GM06990 (cell line): ENCODE measurements around the gene E2F4.

ENCODE experiments used
- DNase-seq: peaks from one replicate; pipeline ENCODE4 v3.0.0-alpha.2; 2011; ENCODE audit not compliant: insufficient read length; ENCODE audit errors: extremely low read depth
- H3K27me3 ChIP-seq: replicated peaks from 2 replicates; pipeline ENCODE4 v1.6.0; 2011; ENCODE audit warnings: low read length; ENCODE audit not compliant: control insufficient read depth, insufficient read depth
- H3K36me3 ChIP-seq: 2 replicates; pipeline ENCODE4 v1.5.1; 2011; ENCODE audit warnings: low read length; ENCODE audit not compliant: control insufficient read depth, insufficient read depth
- H3K4me3 ChIP-seq: replicated peaks from 2 replicates; pipeline ENCODE4 v1.5.1; 2011; ENCODE audit warnings: low read depth, mild to moderate bottlenecking, control low read depth, low read length
- TF ChIP-seq, protein P1 (sequence below): IDR thresholded peaks from 2 replicates; pipeline ENCODE4 v1.5.1; 2011; ENCODE audit warnings: low read length, control low read depth, mild to moderate bottlenecking, inconsistent platforms; ENCODE audit not compliant: insufficient read depth, poor library complexity, severe bottlenecking

E2F4 gene

DNA sequence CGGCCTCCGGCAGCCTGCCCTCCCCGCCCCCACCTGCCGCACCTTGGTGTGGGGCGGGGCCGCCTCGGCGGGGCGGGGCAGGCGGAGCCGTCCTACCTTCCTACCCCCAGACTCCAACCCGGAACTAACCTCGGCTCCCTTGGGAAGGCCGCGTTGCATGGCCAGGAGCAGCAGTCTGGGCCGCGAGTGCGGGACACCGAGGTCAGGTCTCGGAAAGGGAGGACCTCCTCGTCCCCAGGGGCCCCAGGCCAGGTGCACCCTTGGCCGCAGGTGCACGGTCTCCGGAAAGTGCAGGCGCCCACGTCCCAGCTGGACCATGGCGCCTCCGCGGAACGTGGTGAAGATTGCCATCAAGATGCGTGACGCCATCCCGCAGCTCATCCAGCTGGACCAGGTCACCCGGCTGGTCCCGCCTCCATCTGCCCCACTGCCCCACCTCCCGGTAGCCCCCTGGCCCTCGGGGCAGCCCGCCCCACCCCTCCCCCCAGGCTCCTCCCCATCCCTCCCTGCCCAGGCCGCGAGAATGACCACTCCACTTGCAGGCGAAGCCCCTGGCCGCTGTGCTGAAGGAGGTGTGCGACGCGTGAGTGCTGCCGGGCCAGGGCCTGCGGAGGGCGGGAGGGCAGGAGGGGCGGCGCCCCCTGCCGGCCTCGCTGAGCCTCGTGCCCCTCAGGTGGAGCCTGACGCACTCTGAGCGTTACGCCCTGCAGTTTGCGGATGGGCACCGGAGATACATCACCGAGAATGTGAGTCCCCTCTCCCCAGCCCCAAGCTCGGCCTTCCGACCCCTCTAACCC is 7.3 kb downstream of the E2F4 start, which contains the start of gene ELMO3:
Gene ELMO3 (plus strand): TSS at position 121 of the 797 bp plus-strand sequence. CDS start 196 bp downstream, at position 317.
- Histone ChIP-seq H3K27me3 (no peaks in the 10 kb centered on the region), H3K36me3 (peaks cover 71% of the 10 kb centered on the region), H3K4me3 (no peak within 1 kb of the TSS)
- no peak for DNase-seq
- TF ChIP-seq, protein P1, sequence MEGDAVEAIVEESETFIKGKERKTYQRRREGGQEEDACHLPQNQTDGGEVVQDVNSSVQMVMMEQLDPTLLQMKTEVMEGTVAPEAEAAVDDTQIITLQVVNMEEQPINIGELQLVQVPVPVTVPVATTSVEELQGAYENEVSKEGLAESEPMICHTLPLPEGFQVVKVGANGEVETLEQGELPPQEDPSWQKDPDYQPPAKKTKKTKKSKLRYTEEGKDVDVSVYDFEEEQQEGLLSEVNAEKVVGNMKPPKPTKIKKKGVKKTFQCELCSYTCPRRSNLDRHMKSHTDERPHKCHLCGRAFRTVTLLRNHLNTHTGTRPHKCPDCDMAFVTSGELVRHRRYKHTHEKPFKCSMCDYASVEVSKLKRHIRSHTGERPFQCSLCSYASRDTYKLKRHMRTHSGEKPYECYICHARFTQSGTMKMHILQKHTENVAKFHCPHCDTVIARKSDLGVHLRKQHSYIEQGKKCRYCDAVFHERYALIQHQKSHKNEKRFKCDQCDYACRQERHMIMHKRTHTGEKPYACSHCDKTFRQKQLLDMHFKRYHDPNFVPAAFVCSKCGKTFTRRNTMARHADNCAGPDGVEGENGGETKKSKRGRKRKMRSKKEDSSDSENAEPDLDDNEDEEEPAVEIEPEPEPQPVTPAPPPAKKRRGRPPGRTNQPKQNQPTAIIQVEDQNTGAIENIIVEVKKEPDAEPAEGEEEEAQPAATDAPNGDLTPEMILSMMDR, result no peak

DNA sequence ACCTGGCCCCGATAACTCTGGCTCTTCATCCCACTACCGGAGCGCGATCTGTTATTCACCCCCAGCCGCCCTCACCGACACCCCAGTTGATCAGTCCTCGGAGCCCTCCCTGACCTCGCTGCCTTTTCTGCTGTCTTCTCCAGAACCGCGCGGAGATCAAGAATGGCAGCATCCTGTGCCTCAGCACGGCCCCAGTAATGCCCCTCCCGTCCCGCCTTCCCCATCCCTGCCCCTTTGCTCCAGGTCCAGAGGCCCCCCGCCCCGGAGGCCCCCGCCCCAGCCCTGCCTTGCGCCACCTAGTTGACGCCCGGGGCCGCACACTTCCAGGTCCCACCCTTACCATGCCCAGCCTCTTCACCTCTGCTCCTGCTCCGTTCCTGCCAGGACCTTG is 7.8 kb downstream of the E2F4 start:
- no peak overlapping the region for H3K4me3 ChIP-seq
- DNase-seq, result no peak
- TF ChIP-seq, protein P1, result peak; percentile 2
- no peaks in the 10 kb centered on the region for H3K27me3 ChIP-seq
- H3K36me3 ChIP-seq, result peaks cover 67% of the 10 kb centered on the region

DNA sequence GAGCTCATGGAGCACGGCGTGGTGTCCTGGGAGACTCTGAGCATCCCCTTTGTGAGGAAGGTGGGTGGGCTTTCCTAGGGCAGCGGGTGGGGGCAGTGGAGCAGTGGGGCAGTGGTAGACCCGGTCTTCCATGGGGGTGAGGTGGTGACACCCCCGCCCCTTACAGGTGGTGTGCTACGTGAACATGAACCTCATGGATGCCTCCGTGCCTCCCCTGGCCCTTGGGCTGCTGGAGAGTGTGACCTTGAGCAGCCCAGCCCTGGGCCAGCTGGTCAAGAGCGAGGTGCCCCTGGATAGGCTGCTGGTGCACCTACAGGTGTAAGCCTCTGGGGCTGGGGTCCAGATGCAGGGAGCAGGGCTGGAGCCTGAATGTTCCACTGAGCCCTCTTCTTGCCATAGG is 8.5 kb downstream of the E2F4 start:
- Histone ChIP-seq H3K36me3 (peaks cover 64% of the 10 kb centered on the region), H3K4me3 (no peak overlapping the region), H3K27me3 (no peaks in the 10 kb centered on the region)
- DNase-seq, result no peak
- TF ChIP-seq, protein P1, result no peak

DNA sequence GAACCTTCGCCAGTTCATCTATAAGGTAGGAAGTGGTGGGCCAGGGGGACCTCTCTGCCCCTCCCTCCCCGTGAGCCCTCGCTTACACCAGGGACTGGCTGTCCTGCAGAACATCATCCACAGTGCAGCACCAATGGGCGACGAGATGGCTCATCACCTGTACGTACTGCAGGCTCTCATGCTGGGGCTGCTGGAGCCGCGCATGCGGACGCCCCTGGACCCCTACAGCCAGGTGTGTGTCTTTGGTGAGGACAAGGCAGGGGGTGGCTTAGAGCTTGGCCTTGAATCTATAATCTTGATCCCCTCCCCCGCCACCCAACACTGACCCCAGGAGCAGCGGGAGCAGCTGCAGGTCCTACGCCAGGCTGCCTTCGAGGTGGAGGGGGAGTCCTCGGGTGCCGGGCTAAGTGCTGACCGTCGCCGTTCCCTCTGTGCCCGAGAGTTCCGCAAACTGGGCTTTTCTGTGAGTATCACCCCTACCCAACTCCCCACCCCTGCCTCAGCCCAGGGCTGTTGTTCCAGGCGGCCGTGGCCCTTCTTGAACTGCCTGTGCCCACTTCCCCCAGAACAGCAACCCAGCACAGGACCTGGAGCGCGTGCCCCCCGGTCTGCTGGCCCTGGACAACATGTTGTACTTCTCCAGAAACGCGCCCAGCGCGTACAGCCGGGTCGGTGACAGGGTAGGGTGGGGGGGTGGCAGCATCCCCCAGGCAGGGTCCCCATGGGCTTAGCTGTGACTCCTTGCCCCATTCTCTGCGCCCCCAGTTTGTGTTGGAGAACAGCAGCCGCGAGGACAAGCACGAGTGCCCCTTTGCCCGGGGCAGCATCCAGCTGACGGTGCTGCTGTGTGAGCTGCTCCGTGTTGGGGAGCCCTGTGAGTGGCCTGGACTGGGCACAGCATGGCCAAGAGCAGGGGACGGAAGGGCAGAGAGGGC is 9.7 kb downstream of the E2F4 start:
- Histone ChIP-seq H3K4me3 (no peak overlapping the region), H3K36me3 (peaks cover 56% of the 10 kb centered on the region)
- DNase-seq, result no peak

DNA sequence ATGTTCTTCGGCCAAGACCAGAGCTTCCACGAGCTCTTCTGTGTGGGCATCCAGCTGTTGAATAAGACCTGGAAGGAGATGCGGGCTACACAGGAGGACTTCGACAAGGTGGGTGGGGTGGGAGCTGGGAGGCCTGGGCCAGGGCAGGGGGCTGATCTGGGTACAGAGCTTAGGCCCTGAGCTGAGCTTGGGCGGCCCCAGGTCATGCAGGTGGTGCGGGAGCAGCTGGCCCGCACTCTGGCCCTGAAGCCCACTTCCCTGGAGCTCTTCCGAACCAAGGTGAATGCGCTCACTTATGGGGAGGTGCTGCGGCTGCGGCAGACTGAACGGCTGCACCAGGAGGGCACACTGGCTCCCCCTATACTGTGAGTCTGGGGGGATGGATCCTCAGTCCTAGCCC is 10.5 kb downstream of the E2F4 start:
- no peak overlapping the region for H3K4me3 ChIP-seq
- TF ChIP-seq, protein P1, result no peak
- no peaks in the 10 kb centered on the region for H3K27me3 ChIP-seq
- peaks cover 50% of the 10 kb centered on the region for H3K36me3 ChIP-seq
- DNase-seq, result no peak

More for the DNA sequence above, 9.7 kb downstream of the E2F4 start:
- H3K27me3 ChIP-seq, result no peaks in the 10 kb centered on the region
- TF ChIP-seq, protein P1, result no peak
